ENCODE measurements around the gene SEMA3E.

DNA sequence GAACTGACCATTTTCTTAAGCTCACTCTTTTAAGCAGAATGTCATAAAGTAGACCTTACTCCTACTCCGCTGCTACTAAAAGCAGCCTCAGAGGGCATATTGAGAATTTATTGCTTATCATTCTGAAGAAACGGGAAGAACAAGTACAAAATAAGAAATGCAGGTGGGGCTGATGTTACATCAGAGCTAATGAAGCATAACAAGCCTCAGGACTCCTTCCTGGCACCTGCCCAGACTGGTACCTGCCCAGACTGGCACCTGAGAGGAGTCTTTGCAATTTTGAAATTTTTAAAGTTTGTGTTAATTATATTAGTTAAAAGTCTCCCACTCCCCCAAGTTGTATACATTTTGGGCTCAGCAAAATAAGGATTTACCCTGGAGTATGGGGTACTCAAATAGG is 162.4 kb downstream of the SEMA3E start:
- TF ChIP-seq, protein P1, sequence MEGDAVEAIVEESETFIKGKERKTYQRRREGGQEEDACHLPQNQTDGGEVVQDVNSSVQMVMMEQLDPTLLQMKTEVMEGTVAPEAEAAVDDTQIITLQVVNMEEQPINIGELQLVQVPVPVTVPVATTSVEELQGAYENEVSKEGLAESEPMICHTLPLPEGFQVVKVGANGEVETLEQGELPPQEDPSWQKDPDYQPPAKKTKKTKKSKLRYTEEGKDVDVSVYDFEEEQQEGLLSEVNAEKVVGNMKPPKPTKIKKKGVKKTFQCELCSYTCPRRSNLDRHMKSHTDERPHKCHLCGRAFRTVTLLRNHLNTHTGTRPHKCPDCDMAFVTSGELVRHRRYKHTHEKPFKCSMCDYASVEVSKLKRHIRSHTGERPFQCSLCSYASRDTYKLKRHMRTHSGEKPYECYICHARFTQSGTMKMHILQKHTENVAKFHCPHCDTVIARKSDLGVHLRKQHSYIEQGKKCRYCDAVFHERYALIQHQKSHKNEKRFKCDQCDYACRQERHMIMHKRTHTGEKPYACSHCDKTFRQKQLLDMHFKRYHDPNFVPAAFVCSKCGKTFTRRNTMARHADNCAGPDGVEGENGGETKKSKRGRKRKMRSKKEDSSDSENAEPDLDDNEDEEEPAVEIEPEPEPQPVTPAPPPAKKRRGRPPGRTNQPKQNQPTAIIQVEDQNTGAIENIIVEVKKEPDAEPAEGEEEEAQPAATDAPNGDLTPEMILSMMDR (tag by site-specific recombination; IDR thresholded peaks at IDR 0.05): no peak
- TF ChIP-seq ZBTB17 (tag by site-specific recombination; IDR thresholded peaks at IDR 0.05) (no peak), ZNF843 (tag by site-specific recombination; IDR thresholded peaks at IDR 0.05) (no peak), REST (tag by site-specific recombination; IDR thresholded peaks at IDR 0.05) (no peak), ZNF558 (tag by site-specific recombination; IDR thresholded peaks at IDR 0.05) (no peak), ZNF24 (tag by site-specific recombination; IDR thresholded peaks at IDR 0.05) (no peak)
